Endothelial cell of umbilical vein (primary cell): ENCODE results near the gene FANCC. TPM values are rescaled to one million over a fixed set of nuclear protein-coding genes. Genes with fewer than 3 reads are reported as not detected.

Experiments
- BruUV-seq: library from RNA; stranded (reverse); fragments of 400-500 nt; replicated peaks from 2 replicates; lab custom pipeline; 2021; lab: Mats Ljungman, UMichigan
- CTCF ChIA-PET: fragments of 300-600, 350-600 bp; sonication (Branson Sonifier 250); formaldehyde crosslinking; loops from one replicate; lab custom pipeline; 2021; ENCODE audit warnings: antibody characterized with exemption, inconsistent platforms; lab: Charles Lee
- POLR2A ChIA-PET: fragments of 300-600, 350-600 bp; sonication (Branson Sonifier 250); formaldehyde crosslinking; loops from one replicate; lab custom pipeline; 2021; ENCODE audit warnings: antibody characterized with exemption, inconsistent platforms; lab: Charles Lee
- DNase-seq: peaks from one replicate; pipeline ENCODE4 v3.0.0-alpha.2; 2011; ENCODE audit warnings: low read depth, low spot score
- FAIRE-seq: peaks from 2 replicates; lab custom pipeline; 2011; peaks lifted over from hg19 to GRCh38; lab: Jason Lieb, UNC
- H2AFZ ChIP-seq: 2 replicates; pipeline ENCODE4 v1.6.0; 2012; ENCODE audit warnings: low read depth, low read length, control low read depth, inconsistent platforms
- H3K27ac ChIP-seq: 2 replicates; pipeline ENCODE4 v1.5.1; 2011; ENCODE audit warnings: low read depth, mild to moderate bottlenecking, control low read depth, low read length, moderate library complexity; ENCODE audit not compliant: insufficient read depth
- H3K27me3 ChIP-seq, 2 experiments: 2 replicates each; pipeline versions ENCODE4 v1.6.0 to v1.6.1; 2011; ENCODE audit warnings: low read length in 2 of 2, mixed read lengths in 1 of 2; ENCODE audit not compliant: control insufficient read depth in 2 of 2, insufficient read depth in 2 of 2
- H3K36me3 ChIP-seq, 2 experiments: 2 replicates in 1 of 2; 3 replicates in 1 of 2; pipeline ENCODE4 v1.5.1; 2011; ENCODE audit warnings: low read length in 2 of 2, mild to moderate bottlenecking in 1 of 2, moderate library complexity in 1 of 2; ENCODE audit not compliant: control insufficient read depth in 2 of 2, insufficient read depth in 2 of 2; ENCODE audit errors: extremely low read depth in 1 of 2
- H3K4me1 ChIP-seq: 3 replicates; pipeline ENCODE4 v1.5.1; 2011; ENCODE audit warnings: mild to moderate bottlenecking, low read length; ENCODE audit not compliant: control insufficient read depth, insufficient read depth; ENCODE audit errors: extremely low read depth
- H3K4me2 ChIP-seq: 2 replicates; pipeline ENCODE4 v1.6.1; 2011; ENCODE audit warnings: low read length, control low read depth, mixed read lengths; ENCODE audit not compliant: insufficient read depth
- H3K4me3 ChIP-seq, 3 experiments: fragments of 200-600 bp in 1 of 3; sonication (generic), shearing (Covaris generic) in 1 of 3; replicated peaks in 1 of 3; 2 replicates each; pipeline ENCODE4 v1.5.1; 2011 to 2016; ENCODE audit warnings: control low read depth in 3 of 3, low read length in 3 of 3, mild to moderate bottlenecking in 2 of 3, inconsistent platforms in 1 of 3, low read depth in 1 of 3, moderate library complexity in 1 of 3; ENCODE audit not compliant: insufficient read depth in 1 of 3
- H3K79me2 ChIP-seq: 2 replicates; pipeline ENCODE4 v1.6.0; 2012; ENCODE audit warnings: low read length, inconsistent platforms; ENCODE audit not compliant: control insufficient read depth, insufficient read depth
- H3K9ac ChIP-seq: replicated peaks from 2 replicates; pipeline ENCODE3; 2011; ENCODE audit warnings: low read length, control low read depth; ENCODE audit not compliant: insufficient read depth; ENCODE audit errors: extremely low read depth
- H3K9me1 ChIP-seq: replicated peaks from 3 replicates; pipeline ENCODE4 v1.6.0; 2011; ENCODE audit warnings: mild to moderate bottlenecking, low read length; ENCODE audit not compliant: control insufficient read depth, insufficient read depth; ENCODE audit errors: extremely low read depth
- H3K9me3 ChIP-seq: replicated peaks from 2 replicates; pipeline ENCODE4 v1.5.1; 2012; ENCODE audit warnings: low read length, inconsistent platforms; ENCODE audit not compliant: control insufficient read depth, insufficient read depth
- H4K20me1 ChIP-seq: replicated peaks from 2 replicates; pipeline ENCODE3; 2011; ENCODE audit warnings: mild to moderate bottlenecking, low read length; ENCODE audit not compliant: control insufficient read depth, insufficient read depth; ENCODE audit errors: extremely low read depth
- CTCF ChIP-seq, 2 donors: IDR thresholded peaks; 1 replicate in 1 of 2; 2 replicates in 1 of 2; pipeline ENCODE4 v1.5.1; 2011; ENCODE audit warnings: low read length in 2 of 2, mild to moderate bottlenecking in 2 of 2, moderate library complexity in 2 of 2, control low read depth in 1 of 2, inconsistent platforms in 1 of 2, low read depth in 1 of 2; ENCODE audit not compliant: insufficient read depth in 1 of 2; ENCODE audit errors: extremely low read depth in 1 of 2
- EZH2 ChIP-seq: IDR thresholded peaks from 2 replicates; pipeline ENCODE4 v1.6.1; 2012; ENCODE audit warnings: borderline replicate concordance, low read depth, mild to moderate bottlenecking, moderate library complexity, low read length, inconsistent platforms; ENCODE audit not compliant: severe bottlenecking
- FOS ChIP-seq: IDR thresholded peaks from 2 replicates; pipeline ENCODE4 v1.6.1; 2011; ENCODE audit warnings: mild to moderate bottlenecking, low read length, moderate library complexity, borderline replicate concordance; ENCODE audit not compliant: insufficient read depth
- GATA2 ChIP-seq: IDR thresholded peaks from 2 replicates; pipeline ENCODE4 v1.7.0; 2011; ENCODE audit warnings: low read depth, mild to moderate bottlenecking, moderate library complexity, mixed read lengths, low read length; ENCODE audit not compliant: insufficient read length, insufficient read depth
- JUN ChIP-seq: IDR thresholded peaks from 2 replicates; pipeline ENCODE4 v1.6.1; 2011; ENCODE audit warnings: borderline replicate concordance, low read depth; ENCODE audit not compliant: insufficient read length, insufficient read depth
- MAX ChIP-seq: IDR thresholded peaks from 2 replicates; pipeline ENCODE4 v1.6.1; 2011; ENCODE audit not compliant: insufficient read depth, insufficient read length
- MYC ChIP-seq: IDR thresholded peaks from one replicate; pipeline ENCODE4 v1.6.1; 2011; ENCODE audit warnings: mild to moderate bottlenecking, low read depth, low read length
- POLR2A ChIP-seq: IDR thresholded peaks from 2 replicates; pipeline ENCODE4 v1.6.1; 2012; ENCODE audit warnings: low read depth, mild to moderate bottlenecking, control low read depth, low read length
- POLR2AphosphoS5 ChIP-seq: IDR thresholded peaks from 2 replicates; pipeline ENCODE4 v1.6.1; 2012; ENCODE audit warnings: low read depth, mild to moderate bottlenecking, control low read depth, low read length, moderate library complexity; ENCODE audit not compliant: insufficient read depth
- dilution Hi-C: fragments of 300-500 bp; cut with MboI; formaldehyde crosslinking; loops from one replicate; pipeline ENCODE4 v1.15.0; 2019; ENCODE audit warnings: low sequenced_read_pairs; ENCODE audit not compliant: extremely low pct_ligation_motif_present
- intact Hi-C: fragments of 100-400 bp; cut with micrococcal nuclease; formaldehyde crosslinking; loops from one replicate; pipeline ENCODE4 v1.10.0; 2022
- polyA plus RNA-seq, 4 experiments: library from polyadenylated mRNA; depleted of rRNA in 3 of 4; stranded (reverse) in 3 of 4; unstranded in 1 of 4; fragments of >200 nt; gene quantifications; 2 replicates each; pipeline versions ENCODE4 v1.2.1 to v1.2.3, GENCODE V29; 2011 to 2012; ENCODE audit warnings: missing spikeins in 1 of 4
- total RNA-seq: library from RNA; stranded (reverse); gene quantifications from 2 replicates; pipeline ENCODE4 v1.2.3, GENCODE V29; 2021

FANCC gene
- total and polyA plus RNA-seq, 2 donors (not counting 3 experiments of a cell fraction or from before 2014, with no cell fraction given), result 5.7 to 13.1 TPM

GRCh38 chr9:95207403-95207802 lies 110.1 kb downstream of the FANCC start:
- ChIA-PET POLR2A (no interaction called here), CTCF (no interaction called here)
- no peaks in the 10 kb centered on the region for H4K20me1 ChIP-seq

More at GRCh38 chr9:95207403-95207802, 110.1 kb downstream of the FANCC start:
- Histone ChIP-seq H3K9me3 (no peaks in the 10 kb centered on the region), H3K4me3 (no peak overlapping the region), H2AFZ (no peak overlapping the region), H3K9me1 (no peaks in the 10 kb centered on the region), H3K27me3 (no peaks in the 10 kb centered on the region), H3K4me1 (no peaks in the 10 kb centered on the region), H3K9ac (no peak overlapping the region), H3K36me3 (no peaks in the 10 kb centered on the region), H3K79me2 (no peaks in the 10 kb centered on the region), H3K4me2 (no peak overlapping the region), H3K27ac (no peak overlapping the region)
- intact Hi-C loops (no loop called here), dilution Hi-C loops (no loop called here)
- no TSS peak for BruUV-seq
- DNase-seq (no peak), FAIRE-seq (no peak)
- TF ChIP-seq POLR2A (no peak), FOS (no peak), JUN (no peak), CTCF (IDR thresholded peaks at IDR 0.05; ENCODE audit: extremely low read depth in 1 of 2, insufficient read depth in 1 of 2, low read depth in 1 of 2, low read length in 2 of 2) (no peak), EZH2 (no peak), GATA2 (no peak), MAX (no peak), MYC (no peak), POLR2AphosphoS5 (no peak)
